LNCaP clone FGC (cell line): Measurements from ENCODE around the gene RFFL.

Source experiments
- DNase-seq: peaks from one replicate; pipeline ENCODE4 v3.0.0-alpha.2; 2011; ENCODE audit warnings: low read depth
- H3K4me3 ChIP-seq: 2 replicates; pipeline ENCODE4 v1.5.1; 2011; ENCODE audit warnings: mild to moderate bottlenecking, low read depth, low read length, control low read depth
- CTCF ChIP-seq: IDR thresholded peaks from 2 replicates; pipeline ENCODE4 v1.5.1; 2012; ENCODE audit warnings: mild to moderate bottlenecking; ENCODE audit not compliant: control insufficient read depth, insufficient read depth; ENCODE audit errors: extremely low read depth

RFFL gene

GRCh38 chr17:35073991-35074627, 10.6 kb upstream of the RFFL start:
- no peak for TF ChIP-seq CTCF
- DNase-seq = no peak
- H3K4me3 ChIP-seq = no peak overlapping the region

- no peak for TF ChIP-seq CTCF
- no peak overlapping the region for H3K4me3 ChIP-seq
- DNase-seq = no peak
Measured at GRCh38 chr17:35073183-35073790, 9.8 kb upstream of the RFFL start.

GRCh38 chr17:35069311-35069710, 5.8 kb upstream of the RFFL start:
- DNase-seq = no peak
- no peak for TF ChIP-seq CTCF
- no peak overlapping the region for H3K4me3 ChIP-seq

- no peak for DNase-seq
- no peak for TF ChIP-seq CTCF
- no peak overlapping the region for H3K4me3 ChIP-seq
Measured at GRCh38 chr17:35068249-35068648, 4.7 kb upstream of the RFFL start.

- TF ChIP-seq CTCF = no peak
- H3K4me3 ChIP-seq = no peak overlapping the region
- no peak for DNase-seq
Measured at GRCh38 chr17:35065880-35066279, 2.4 kb upstream of the RFFL start.

GRCh38 chr17:35064516-35065215, 1.2 kb upstream of the RFFL start:
- no peak for DNase-seq
- H3K4me3 ChIP-seq = no peak overlapping the region
- TF ChIP-seq CTCF = no peak
